Nucleus accumbens (tissue), 56 donors: Measurements from ENCODE around the gene LMX1B.

Experiments used
- DNase-seq, 56 donors: peaks; one replicate each; lab custom pipeline; 2025; lab: John Stamatoyannopoulos, UW

LMX1B gene

DNA sequence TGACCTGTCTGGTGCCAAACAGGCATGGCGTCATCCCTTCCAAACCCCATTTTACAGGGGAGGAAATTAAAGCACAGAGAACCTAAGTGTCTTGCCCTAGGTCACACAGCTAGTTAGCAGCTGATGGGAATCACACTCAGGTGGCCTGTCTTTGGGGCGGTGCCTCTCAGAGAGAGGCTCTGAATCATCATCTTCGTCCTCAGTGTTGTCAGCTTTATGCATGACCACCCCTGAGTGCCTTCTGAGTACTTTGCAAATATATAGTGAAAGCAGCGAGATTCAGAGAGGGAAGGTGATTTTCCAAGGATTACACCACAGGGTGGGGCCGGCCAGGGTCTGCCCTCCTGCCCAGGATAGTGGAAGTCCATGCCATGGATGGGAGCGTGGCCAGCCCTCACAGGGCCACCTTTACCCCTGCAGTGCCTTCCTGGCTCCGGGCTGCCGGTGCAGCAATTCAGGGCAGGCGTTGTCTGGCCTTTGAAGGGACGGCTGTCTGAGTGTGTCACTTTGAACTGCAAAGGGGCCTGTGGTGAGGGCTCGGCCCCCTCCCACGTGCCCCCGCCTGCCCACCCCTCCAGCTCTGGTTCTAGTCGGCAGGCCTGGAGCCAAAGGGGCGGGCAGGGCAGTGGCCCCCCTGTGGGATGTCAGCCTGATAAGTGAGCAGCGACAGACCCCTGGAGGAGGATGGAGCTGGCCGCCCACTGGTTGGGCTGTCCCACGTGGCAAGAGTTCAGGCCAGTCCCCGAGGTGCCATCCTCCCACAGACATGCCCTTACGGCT lies 16.9 kb downstream of the LMX1B start:
- no peak for DNase-seq

DNA sequence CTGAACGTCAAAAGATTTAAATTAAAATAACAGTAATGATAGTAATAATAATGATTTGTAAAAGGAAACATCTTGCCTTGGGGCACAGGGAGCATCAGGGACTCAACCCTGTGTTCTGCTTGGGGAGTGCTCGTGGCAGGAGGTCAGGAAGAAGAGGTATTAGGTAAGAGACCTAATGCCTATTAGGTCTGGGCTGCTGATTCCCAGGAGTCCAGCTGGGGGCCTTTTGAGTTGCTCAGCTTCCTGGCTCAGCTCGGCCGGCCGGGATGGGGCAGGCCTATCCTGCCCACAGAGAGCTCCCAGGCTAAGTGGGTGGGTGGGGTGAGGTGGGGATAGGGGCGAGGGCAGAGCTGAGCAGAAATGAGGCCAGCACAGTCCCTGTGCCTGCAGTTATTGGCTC lies 17.5 kb downstream of the LMX1B start:
- no peak for DNase-seq

DNA sequence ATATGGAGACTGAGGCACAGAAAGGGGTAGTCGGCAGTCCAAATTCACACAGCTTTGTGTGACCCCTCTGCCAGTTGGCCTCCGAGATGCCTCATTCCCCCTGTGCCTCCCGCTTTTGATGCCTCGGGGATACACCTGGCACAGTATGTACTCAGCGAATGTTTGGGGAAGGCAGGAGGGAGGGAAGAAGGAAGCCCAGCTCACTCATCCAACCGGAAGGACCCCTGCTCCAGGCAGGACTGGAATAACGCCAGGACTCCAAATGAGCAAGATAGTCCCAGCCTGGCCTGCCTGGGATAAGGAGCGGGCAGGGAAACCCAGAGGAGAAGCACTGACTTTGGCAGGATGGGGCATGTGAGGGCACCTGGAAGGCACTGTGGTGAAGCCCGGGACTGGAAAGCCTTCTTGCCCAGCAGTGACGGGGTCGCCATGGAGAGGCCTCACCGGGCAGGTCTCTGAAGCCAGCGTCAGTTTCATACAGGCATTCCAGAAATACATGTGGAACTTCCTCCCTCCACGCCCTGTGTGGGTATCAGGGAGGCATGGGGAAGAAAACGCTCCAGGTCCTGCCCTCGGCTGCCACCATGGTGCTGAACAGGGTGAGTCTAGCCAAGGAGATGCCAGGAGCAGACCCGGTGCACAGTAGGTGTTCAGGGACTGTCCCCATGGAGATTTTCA lies 20.3 kb downstream of the LMX1B start:
- no peak for DNase-seq

DNA sequence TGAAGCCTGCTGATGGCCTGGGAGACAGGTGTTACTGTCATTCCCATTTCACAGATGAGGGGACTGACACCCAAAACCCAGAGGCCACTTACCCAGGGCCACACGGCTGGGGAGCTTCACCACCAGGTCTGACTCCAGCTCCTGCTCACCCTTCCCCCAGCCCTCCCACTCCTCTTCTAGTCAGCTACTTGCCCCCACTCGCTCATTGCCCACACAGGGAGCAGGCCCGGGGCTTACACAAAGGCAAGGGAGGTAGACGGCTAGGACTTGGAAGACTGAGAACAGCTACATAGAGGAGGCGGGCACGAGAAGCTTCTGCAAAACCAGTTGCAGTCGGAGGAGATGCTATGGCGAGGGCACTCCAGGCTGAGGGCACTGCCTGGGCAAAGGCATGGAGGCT lies 21.3 kb downstream of the LMX1B start:
- no peak for DNase-seq

DNA sequence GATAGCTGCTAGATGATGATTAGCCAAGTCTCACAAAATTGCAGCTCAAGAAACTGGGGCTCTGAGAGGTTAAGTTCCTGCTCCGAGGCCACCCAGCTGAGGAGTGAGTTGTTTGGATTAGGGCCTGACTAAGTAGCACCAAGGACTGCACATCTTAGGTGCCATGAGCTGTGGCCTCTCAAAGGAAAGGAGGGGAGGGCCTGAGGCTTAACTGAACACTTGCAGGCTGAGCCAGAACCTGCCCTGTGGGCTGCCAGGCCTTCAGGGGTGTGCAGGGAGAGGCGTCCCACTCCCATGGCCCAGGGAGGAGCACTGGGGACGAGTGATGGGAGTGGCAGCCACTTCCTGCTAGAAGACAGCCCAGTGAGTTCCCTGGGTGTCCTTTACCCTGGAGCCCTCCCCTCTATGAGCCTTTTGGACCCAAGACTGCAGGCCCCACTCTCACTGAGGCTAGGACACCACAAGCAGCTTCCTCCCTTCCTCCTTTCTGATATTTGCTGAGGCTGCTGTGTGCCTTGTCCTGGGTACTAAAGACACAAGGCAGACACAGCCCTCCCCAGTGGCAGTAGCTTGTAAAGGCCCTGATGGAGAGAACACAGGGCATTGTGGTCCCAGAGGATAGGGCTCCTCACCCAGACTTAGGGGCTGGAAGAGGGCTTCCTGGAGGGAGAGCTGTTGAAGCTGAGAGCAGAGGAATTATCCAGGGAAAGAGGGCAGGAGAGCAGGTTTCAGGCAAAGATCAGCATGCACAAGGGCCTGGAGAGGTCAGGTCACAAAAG lies 22.1 kb downstream of the LMX1B start:
- DNase-seq = no peak

DNA sequence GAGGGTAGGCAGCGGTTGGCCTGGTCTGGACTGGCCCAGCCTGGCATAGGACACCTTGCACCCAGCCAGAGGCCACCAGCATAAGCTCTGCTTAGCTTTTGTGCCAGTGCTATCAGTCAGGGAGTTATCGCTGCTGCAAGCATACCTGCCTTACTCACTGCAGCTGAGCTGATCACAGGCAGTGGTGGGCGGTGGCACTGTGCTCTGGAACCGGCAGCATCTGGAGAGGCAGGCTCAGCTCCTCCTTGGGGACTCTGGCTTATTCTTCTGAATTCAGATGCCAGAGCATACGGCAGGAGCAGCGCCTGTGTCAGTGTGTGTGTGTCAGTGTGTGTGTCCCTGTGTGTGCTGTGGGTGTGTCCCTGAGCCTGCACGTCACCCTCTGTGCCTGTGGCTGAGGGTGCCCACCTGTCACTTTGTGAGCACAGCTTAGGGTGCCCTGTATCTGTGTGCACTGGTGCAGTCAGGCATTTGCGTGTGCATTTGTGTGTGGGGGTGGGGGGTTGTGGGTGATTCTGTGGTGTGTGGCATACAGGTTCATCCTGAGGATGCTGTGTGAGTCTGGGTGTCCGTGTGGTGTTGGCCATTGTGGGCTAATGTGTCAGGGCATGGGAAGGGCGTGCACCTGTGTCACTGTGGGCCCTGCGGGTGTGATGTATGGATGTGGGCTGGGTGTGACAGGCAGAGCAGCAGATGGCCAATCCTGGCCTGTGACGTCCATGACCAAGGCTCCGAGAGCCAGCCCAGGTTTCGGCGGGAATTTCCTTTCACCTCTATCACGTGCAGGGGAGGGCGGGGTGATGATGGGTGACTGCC lies 23.5 kb downstream of the LMX1B start:
- peak in 41 of 56 donors; percentile 5 to 85 (median 46) for DNase-seq

DNA sequence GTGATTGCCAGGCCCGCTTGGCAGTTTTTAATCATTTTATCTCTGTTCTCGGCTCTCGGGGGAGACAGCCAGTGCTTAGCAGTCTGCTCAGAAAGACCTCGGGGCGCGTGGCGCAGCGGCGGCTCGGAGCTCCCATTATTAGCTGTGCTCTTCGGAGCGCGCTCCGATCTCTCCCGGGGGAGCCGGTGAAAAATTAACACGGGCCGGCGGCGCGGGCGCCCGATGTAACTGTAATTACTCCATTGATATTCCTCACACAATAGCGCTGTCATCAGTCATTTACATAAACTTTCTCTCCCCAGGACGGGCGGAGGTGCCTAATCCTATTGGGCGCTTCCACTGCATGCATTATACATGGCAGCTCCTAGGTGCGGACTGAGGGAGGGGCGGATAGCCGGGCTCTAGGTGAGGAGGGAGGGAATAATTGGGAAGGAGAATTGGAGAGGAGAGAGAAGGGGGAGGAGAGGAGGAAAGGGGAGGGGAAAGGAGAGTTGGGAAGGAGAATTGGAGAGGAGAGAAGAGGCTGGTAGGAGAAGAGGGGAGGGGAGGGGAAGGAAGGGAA lies 24.9 kb downstream of the LMX1B start:
- DNase-seq = peak in 8 of 56 donors; percentile 1 to 27 (median 6)

DNA sequence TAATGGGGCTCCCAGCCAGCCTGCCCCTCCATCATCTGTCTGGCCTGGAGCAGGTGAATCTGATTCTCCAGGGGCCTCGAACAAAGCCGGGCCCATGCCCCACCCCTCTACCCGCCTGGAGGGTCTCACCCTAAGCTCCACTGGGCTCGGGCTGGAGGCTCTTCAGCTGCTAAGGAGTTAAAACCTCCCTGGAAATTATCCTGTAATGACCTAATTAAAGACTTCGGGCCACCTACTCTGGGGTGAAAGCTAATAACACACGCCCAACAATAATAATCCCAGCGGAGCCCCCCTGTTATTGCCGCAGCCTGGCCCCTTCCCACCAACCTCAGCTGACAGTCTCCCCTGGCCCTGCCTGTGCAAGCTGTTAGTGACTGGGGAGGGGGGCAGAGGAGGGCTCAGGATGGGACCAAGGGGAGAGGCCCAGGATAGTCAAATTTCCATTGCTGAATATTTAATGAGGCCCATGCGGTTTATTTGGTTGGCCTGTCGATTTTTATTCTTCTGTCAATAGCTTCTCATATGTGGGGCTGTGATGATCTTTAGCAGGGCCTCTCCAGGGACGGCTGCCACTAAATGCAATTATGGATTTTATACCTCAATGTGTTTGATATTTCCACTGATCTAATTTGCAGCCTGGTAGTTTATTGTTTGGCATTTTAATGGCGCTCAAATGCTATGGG lies 25.7 kb downstream of the LMX1B start:
- no peak for DNase-seq

DNA sequence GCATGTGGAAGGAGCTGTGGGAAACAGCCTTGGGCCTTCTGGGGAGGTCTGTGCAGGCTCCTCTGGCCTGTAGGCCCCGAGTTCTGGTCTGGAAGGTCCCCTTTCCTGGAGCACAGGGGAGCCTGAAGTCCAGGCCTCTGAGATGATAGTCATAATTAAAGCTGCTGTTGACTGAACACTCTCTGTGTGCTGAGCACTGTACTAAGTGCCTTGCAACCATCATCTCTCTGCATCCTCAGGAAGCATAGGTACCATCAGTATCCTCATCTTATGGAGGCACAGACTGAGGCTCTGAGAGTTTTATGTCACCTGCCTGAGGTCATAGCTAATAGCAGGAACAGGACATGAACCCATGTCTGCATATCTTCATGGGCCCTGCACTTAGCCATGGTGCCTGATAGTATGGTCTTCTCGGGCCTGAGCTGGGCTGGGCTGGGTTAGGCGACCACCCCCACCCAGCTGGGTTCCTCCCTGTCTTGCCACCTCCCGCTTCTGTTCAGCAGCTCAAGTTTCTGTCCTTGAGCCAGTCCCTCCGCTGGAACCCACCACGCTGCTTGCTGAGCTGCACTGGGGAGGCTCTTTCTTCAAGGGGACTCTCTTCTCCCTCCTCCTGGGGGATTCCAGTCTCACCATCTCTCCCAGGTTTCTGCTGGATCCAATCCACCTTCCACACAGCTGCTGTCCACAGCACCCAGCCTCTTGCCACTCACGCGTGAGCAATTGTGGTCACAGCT lies 27.6 kb downstream of the LMX1B start:
- DNase-seq = no peak

DNA sequence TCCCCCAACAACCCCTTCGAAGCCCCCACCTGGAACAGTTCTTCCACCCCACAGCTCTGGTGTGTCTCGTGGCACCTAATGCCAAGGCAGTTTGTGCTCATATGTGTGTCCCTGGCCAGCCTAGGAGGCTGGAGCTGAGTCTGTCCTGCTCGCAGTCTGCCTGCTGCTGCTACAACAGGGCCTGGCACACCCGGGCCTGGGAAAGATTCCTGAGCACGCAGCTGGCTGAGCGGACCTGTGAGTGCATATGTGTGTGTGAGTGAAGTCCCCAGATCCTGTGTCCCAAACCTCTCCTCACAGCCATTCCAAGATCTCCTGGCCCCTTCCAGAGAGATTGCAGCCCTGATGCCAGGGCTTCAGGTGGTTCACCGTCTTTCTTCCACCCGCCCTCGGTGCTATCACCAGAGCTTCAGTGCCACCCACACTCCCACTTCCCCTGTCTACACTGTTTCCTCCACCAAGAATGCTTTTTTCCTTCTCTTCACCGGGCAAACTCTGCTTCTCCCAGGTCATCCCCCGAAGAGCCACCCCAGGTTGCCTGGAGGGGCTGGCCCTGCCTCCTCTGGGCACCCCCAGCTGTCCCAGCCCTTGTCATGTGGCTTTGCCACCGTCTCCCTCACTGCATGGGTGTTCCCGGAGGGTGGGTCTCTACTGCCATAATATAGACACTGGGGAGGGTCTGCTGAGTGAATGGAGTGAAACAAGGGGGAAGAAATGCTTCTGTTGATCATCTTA lies 28.4 kb downstream of the LMX1B start:
- DNase-seq = no peak

DNA sequence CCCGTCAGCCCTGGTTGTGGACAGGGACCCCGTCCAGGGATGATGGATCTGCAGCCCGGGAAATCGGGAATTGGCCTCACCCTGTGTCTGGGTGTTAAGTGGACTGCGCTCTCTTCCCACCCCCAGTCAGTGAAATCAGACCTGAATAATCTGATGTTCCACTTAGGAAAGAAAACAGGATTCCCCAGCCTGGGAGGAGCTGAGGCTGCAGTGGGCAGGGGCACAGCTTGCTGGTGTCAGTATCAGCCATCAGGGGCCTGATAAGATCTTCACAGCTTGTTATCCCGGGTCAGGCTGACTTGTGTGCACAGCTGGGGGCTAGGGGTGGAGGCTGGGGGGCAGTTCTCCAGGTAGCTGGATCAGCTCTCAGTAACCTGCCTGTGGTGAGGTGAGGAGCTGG lies 29.1 kb downstream of the LMX1B start:
- DNase-seq = no peak

DNA sequence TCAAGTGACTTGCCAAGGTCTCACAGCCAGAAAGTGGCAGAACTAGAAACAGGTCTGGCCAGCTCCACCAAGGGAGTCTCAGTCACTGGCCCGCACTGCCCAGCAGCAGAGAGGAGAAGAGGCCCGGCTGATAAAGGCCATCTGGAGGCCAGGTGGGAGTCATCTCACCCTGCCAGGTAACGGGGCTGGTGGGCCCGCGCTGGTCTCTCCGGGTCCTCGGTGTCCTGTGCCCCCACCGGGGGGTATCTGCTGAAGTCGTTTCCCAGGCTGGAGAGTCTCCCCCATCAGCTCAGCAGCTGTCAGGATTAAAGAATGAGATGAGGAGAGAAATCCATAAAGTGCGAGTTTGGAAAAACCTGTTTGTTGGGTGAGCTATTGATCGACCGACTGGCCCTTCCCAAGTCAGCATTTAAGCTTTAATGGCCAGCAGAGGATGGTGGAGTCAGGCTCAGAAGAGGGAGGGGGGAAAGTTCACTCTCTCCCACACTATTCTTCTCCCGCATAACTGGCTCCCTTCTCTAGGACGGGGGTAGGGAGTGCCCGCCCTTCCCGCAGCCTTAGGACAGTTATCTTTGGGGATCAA lies 30.3 kb downstream of the LMX1B start:
- DNase-seq = no peak

DNA sequence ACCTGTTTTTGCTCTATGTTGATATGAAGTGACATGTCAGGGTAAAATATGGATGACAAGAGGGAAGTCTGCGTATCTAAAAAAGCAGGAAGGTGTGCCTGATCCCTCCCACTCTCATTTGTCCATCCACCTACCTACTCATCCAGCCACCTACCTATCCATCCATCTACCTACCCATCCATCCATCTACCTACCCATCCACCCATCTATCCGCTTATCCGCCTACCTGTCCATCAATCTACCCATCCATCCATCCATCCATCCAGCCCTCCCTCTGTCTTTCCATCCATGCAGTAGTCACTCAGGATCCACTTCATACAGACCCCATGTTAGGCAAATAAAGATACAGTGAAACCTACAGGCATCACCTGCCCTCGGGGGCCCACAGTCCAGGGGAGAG lies 32.4 kb downstream of the LMX1B start:
- no peak for DNase-seq

DNA sequence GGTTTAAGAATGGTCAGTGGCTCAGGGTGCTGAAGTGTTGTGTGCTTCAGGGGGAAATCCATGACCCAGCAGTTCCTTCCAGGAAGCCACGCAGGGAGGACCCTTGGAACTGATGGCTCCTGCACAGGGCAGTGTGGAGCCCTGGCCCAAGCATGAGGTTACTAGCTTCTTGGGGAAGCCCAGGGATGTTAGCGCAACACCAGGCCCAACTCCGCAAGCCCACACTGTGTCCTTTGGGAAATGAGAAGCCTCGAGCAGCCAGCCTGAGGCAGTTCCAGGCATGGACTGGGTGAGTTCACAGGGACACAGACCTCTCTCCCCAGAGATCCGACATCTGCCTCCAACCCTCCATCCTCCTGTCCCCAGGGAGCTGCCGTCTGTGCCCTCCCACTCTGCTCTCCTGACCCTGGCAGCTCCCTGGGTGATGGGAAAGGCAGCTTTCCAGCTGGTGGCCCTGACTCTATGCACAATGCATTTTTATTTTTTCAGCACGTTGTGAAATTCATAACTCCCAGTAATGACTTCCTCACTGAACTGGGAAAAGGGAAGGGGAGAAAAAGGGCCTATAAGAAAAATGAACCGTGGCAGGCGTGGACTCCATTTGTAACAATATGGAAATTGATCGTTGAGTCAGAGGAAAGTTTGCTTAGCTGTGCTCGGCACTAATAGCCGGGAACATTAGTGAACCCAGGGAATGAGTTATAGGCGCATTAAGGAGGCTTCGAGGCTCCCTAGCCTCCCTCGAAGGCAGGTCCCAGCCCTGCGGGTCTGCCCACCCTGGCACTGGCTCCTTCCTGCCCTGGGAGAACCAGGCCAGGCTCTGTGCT lies 34.1 kb downstream of the LMX1B start:
- no peak for DNase-seq

DNA sequence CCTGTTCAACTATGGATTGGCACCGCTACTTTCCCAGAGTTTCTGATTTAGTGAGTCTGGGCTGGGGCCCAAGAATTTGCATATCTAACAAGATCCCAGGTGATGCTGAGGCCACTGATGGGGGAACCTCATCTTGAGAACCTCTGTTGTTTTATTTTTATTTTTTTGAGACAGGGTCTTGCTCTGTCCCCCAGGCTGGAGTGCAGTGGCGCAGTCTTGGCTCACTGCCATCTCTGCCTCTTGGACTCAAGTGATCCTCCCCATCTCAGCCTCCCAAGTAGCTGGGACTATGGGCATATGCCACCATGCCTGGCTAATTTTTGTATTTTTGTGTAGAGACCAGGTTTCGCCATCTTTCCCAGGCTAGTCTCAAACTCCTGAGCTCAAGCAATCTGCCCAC lies 35.7 kb downstream of the LMX1B start:
- DNase-seq = no peak

DNA sequence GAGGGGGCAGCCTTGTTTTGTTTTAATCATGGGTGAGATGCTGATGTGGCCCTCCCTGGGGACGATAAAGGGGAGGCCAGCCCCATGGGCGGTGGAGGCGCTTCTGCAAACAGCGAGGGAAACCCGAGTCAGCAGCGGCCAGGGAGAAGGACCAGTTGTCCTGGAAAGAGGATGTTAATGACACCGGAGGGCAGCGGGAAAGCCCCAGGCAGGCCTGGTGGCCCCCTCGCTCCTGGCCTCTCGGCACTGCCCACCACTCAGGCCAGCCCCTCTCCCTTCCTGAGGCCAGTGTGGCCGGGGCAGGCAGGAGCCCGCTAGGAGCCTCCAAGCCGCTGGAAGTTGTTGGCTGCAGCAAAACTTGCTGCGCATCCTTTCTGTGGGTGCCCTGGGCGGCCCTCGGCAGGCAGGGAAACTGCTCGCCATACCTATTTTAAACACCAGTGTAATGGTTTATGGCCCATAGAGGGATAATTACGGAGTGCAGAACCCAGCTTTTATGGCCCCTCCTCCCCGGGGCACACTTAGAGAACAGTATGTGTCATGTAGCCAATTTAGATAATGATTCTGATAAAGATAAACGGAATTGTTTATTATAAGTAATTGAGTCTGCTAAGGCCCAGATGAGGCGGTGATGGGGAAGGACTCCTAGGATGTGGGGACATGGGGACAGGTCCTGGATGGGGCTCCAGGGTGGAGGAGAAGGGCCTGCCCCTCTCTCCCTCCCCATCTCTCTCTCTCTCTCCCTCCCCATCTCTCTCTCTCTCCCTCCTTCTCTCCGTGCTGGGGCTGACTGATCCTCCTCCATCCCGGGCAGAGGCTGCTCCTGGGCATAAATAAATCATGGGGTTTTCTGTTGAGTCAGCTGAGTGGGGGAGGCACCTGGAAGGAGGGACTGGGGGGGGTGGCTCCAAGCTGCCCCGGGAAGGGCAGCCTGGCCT lies 36.9 kb downstream of the LMX1B start:
- DNase-seq = no peak
